Measurements from ENCODE around the gene CYP51A1.
"Not testable (repeated sequence)": the region's sequence is repeated elsewhere in the genome, so short reads cannot be mapped to it uniquely, and the experiment has no call there.

The CYP51A1 gene

DNA sequence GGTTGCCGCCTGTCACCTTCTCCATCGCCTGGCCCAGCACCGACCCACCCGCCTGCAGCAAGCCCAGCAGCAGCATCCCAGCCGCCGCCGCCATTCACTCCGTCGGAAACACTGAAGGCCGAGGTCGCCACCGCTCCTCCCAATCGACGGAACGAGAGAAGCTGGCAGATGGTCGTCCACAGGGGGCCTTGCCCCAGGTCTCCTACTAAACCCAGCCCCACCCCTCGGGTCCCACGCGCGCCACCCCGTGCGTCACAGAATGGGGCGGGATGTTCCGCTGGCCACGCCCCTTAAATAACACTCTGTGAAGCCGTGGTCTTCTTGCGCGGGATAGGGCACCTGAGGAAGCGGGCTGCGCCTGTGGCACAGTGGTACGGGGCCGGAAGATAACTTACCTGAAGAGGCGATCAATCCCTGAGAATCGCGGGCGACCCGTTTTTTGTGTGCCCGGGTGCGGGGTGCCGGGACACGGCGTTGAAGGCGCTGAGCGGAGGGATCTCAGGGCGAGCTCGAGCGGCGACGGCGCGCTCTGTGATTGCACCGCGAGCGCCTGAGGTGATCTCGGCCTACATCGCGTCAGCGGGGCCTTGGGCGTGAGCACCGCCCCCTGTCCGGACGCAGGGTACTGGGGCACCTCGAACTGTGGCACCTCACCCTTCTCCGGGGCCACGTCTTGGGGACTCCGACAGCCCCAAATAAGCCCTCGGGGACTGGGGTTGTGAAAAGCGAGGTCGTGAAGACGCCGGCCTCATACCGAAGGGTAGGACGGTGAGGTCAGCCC is at the start of gene CYP51A1:
TSS of gene CYP51A1 (minus strand) at position 207 of the 781 bp plus-strand sequence. CDS start at position 94, 113 bp downstream.
- FAIRE-seq: no peak

DNA sequence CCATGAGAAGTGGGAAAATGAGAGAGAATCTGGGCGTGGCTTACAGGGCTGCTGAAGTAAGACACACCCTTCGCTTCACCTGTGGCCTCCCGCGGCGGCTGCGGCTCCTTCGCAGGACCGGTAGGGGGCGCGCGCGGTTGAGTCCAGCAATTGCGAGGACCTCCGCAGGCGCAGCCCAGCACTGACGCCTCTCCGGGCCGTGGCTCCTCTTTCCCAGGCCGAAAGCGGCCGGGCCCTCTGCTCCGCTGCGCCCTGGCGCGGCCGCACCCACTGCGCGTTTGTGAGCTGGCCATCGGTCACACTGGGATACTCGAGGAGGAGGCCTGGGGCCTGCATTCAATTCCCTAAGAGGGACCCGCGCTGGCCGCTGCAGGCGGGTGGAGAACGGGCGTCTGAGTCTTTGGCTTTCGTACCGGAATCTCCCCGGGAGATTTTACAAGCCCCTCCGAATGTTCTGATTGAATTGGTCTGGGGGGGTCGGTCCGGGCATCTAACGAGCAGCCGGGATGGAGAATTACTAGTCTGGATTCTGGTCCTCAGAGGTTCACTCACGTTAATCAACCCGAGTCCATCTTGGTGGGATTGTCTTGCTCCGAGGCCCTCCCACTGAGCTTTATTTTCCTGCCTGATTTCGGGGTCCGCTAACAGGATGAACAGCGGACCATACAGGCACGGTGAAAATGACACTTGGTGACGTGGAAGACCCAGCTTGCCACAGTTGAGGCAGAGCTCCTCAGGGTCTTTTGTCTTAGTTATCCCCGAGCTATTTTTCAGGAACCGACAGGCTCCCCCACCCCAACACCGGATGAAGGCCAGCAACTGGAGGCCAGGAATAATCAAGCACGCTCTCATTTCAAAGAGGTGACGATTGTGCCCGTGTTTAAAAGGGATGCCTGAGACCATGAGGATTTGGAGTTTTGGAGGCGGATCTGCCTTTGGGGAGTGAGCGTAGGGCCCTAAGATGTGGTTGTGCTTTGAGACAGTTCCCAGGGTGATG is 44.9 kb upstream of the CYP51A1 start, which contains the start of gene LRRD1:
TSS of gene LRRD1 (minus strand) at position 215 of the 997 bp plus-strand sequence. CDS start 13,940 bp downstream, outside the sequence.
- FAIRE-seq: no peak

DNA sequence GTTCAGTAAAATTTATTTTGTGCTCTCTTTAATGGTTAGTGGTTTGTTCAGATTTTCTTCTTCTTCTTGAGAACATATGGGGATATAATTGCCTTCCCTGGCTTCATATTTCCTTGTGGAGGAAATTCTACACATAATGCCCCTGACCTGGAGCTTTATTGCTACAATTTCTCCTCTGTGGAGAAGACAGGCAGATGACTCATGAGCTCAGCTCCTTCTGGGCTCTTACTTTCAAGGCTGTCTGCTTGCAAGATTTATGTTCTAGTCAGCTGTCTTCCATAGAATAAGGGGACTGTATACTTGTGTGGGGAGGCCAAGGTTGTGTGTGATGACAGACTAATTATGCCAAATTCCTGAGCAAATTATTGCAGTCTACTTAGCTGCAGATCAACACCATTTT is 43.1 kb upstream of the CYP51A1 start:
- no peak for FAIRE-seq

DNA sequence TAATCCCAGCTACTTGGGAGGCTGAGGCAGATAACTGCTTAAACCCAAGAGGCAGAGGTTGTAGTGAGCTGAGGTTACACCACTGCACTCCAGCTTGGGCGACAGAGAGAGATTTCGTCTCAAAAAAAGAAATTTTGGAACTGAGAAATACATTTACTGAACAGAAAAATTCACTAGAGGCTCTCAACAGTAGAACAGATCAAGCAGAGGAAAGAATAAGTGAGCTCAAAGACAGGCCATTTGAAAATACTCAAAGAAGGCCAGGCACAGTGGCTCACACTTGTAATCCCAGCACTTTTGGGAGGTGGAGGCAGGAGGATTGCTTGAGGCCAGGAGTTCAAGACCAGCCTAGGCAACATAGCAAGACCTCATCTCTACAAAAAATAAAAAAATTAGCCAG is 35.3 kb upstream of the CYP51A1 start:
- FAIRE-seq: not testable (repeated sequence)

DNA sequence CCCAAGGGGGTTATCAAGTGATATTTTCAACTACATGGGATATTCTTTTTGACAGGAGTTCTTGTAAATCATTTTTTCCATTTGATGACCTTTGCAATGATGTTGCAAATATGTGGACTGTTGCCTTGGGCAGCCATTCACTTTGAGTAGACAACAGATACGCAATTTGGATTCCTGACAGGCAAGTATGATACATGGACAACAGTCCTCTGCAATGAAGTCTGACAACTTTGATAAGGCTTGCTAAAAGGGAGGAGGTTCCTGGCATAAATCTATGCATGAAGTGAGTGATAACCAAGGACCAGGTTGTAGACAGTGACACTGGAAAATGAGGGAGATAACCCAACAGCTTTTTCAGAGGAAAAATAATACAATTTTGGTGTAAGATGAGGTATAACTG is 27.0 kb upstream of the CYP51A1 start:
- no peak for FAIRE-seq

DNA sequence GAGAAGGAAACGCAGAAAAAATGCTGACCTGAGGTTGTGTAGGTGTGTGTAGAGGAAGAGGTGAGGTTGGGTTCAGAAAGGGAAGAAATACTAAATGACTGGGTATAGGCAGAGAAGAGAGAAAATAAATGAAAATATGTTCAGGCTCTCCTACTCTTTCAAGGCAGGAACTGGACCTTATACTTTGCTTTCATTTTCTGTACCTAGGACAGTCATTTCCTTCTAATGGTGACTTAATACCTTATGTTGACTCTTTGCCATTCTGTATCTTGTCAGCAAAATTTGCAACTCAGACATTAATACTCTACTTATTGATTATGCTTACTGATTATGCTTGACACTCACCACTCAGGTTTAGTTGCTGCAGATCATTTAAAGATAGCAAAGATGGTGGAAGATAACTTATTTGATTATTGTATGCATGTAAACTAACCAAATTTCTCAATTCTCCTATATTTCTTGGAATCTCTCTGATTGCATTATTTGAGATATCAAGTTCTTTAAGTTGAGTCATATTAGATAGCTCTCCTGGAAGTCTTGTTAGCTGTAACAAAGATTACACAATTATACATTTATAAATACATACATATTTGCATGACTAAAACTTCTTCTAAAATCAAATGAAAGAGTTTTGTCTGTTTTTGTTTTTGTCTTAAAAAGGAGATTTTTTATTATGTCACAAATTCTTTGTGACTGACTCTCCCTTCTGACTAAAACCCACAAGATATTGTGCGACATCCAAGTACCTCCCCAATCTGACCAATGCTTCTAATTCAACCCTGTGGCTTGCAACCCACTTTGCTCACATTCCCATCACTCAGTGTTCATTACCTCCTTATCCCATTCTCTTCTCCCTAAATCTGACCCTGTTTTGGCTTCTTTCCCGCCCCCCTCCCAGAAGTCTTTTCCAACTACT is 24.6 kb upstream of the CYP51A1 start:
- FAIRE-seq: no peak

DNA sequence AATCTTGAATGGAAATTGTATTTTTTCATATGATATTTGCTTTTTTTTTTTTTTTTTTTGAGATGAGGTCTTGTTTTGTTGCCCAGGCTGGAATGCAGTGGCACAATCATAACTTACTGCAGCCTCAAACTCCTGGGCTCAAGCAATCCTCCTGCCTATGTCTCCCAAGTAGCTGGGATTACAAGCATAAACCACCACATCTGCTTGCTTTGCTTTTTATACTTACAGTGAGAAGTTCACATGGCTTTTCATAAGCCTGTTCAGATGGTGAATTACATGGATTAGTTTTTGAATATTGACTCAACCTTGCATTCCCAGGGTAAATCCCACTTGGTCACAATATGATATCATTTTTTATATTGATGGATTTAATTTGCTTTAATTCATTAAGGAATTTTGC is 22.7 kb upstream of the CYP51A1 start:
- FAIRE-seq: no peak

DNA sequence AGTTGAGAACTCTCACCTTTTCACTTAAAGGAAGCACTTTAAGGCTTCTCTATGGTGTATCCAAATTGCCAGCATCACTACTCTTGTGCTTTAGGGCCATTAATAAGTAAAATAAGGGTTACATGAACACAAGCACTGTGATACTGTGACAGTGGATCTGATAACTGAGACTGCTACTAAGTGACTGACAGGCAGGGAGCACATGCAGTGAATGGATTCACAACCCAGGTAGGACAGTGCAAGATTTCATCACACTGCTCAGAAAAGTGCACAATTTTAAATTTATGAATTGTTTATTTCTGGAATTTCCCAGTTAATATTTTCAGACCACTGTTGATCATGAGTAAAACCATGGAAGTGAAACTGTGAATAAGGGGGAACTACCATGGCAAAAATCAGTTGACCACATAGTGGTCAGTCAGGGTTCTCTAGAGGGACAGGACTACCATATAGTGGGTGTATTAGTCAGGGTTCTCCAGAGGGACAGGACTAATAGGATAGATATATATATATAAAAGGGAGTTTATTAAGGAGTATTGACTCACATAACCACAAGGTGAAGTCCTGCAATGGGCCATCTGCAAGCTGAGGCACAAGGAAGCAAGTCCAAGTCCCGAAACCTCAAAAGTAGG is 20.9 kb upstream of the CYP51A1 start:
- no peak for FAIRE-seq

DNA sequence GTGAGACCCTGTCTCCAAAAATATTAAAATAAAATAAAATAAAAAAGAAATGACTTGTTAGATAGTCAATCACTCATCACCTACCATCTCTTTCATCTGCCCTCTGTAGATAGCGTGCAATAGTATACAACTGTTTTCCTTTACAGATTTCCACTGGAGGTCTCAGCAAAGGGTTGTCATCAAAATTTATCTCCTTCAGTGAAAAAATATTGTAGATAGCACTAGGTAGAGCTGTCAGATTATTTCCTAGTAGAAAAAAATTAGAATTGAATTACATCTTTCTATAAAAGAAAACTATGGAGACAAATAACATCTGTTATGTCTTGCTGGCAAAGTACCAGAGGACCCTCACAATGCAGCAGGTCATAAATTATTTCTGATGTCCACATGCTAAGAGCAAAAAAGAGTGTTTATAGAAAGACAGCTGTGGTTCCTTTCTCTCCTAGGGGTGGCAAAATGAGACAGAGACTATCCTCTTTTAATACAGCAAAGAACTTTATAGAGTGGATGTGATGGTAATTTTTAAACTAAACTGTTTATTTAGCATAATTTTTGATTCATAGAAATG is 16.3 kb upstream of the CYP51A1 start:
- FAIRE-seq: no peak

DNA sequence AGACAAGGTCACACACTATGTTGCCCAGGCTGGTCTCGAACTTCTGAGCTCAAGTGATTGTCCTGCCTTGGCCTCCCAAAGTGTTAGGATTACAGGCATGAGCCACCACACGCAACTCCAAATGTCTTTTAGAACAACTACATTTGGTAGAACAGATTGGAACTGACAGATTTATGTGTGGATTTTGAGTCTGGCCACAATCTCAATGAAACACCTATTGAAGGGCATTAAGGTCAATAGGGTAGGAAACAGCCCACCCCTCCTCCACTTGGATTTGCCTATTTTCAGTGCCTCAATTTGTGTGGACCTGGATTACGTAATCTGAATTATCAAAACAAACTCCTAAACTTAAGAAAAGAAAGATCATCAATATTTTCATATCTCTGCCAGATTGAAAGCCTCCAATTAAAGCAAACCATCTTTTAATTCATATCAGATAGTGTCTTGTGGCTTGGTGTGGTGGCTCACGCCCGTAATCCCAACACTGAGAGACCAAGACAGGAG is 15.5 kb upstream of the CYP51A1 start:
- FAIRE-seq: no peak

DNA sequence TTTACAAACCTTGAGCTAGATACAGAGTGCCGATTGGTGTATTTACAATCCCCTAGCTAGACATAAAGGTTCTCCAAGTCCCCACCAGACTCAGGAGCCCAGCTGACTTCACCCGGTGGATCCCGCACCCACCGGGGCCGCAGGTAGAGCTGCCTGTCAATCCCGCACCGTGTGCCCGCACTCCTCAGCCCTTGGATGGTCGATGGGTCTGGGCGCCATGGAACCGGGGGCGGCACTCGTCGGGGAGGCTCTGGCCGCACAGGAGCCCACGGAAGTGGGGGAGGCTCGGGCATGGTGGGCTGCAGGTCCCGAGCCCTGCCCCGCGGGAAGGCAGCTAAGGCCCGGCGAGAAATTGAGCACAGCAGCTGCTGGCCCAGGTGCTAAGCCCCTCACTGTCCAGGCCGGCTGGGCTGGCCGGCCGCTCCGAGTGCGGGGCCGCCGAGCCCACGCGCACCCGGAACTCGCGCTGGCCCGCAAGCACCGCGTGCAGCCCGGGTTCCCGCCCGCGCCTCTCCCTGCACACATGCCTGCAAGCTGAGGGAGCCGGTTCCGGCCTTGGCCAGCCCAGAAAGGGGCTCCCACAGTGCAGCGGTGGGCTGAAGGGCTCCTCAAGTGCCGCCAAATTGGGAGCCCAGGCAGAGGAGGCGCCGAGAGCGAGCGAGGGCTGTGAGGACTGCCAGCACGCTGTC is 9.1 kb upstream of the CYP51A1 start:
- FAIRE-seq: not testable (repeated sequence)

DNA sequence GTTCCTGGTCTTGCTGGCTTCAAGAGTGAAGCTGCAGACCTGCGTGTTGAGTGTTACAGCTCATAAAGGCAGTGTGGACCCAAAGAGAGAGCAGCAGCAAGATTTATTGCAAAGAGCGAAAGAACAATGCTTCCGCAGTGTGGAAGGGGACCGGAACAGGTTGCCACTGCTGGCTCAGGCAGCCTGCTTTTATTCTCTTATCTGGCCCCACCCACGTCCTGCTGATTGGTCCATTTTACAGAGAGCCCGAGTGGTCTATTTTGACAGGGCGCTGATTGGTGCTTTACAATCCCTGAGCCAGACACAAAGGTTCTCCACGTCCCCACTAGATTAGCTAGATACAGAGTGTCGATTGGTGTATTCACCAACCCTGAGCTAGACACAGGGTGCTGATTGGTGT is 8.5 kb upstream of the CYP51A1 start:
- not testable (repeated sequence) for FAIRE-seq

DNA sequence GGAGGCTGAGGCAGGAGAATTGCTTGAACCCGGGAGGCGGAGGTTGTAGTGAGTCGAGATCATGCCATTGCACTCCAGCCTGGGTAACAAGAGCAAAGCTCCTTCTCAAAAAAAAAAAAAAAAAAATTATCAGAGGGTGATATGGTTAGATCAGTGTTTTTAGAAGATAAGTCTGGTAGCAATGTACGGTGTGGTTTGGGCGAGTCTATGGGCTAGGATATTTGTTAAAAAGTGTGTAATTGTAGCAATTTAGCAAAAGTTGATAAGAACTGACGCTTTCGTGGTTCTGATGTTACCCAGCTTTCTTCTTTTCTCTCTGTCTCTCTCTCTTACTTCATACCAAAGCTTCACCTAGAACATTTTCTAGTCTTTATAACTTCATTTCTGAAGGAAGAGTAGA is 6.9 kb upstream of the CYP51A1 start:
- no peak for FAIRE-seq

DNA sequence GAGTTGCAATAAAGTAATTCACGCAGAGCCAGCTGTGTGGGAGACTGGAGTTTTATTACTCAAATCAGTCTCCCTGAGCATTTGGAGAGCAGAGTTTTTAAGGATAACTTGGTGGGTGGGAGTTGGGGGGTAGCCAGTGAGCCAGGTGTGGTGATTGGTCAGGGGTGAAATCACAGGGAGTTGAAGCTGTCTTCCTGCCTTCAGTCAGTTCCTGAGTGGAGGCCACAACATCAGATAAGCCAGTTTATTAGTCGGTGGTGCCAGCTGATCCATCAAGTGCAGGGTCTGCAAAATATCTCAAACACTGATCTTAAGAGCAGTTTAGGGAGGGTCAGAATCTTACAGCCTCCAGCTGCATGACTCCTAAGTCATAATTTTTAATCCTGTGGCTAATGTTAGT is 3.3 kb upstream of the CYP51A1 start:
- no peak for FAIRE-seq

DNA sequence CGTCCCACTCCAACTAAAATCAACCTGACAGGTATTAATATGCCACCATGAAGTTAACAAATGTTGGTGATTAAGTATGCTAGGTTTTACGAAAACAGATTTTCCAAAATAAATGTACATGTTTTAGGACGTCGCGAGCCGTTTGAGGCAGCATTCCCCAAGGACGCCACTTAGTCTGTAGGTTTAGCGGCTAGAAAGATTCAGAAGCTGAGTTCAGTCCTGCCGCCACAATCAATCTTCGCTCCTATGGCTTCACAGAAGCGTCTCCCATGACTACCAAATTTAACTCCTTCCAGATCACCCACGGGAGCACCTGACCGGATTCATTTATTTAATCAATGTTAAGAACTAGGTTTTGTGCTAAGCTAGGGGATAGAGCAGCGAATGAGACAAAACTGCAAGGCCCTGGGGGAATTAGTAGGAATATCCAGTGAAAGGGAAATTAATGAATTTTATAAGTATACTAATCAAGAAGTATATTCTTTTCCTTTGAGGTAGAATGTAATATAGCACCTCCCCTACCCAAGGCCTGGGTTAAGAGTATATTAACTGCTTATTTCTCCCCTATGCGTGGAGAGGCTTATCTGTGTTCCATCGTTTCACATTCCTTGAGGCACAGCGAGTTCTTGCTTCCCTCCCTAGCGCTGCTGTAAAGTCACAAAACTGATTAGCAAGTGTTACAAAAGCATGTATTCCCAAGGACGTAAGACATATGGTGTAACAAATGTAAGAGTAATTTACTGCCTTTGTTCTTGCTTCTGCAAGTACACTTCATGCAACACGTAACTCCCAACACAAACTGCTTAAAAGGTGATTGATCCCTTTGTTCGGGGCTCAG is 994 bp upstream of the CYP51A1 start:
- no peak for FAIRE-seq

DNA sequence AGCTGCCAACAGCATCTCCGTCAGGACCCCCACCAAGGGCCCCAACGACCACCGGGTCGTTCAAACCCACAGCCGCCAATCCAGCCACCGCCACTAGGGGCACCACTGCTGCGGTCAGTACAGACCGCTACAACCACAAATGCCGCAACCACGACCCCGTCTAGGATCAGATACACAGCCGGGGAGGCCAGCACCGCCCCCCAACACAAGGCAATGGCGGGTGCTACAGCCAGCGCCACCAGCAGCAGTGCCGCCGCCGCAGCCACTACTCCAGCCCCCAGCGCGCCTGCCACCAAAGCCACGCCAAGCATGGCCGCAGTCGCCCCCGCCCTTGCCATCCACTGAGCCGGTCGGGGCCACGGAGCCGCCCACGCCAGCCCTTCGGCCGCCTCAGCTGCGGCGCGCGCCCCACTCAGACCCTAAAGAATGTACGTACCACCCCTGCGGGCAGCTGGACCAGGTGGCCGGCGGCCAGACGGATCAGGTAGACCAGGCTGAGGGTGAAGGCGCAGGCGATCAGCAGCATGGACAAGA is 473 bp downstream of the CYP51A1 start:
- no peak for FAIRE-seq

DNA sequence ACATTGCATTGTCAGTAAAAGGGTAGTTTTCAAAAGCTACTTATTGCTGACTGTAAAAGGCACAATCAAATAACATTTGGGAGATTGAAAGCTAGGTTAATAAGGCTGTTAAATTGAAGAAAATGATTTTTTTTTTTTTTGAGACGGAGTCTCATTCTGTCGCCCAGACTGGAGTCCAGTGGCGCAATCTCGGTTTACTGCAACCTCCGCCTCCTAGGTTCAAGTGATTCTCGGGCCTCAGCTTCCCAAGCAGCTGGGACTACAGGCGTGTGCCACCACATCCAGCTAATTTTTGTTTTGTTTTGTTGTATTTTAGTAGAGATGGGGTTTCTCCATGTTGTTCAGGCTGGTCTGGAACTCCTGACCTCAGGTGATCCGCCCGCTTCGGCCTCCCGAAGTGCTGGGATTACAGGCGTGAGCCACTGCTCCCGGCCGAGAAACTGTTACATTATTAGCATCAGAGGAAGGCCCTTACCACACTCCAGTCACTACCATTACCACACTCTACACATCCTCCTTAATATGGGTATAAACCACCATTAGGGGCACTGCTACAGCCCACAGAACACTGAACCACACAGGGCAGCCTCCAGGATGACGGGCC is 1.0 kb downstream of the CYP51A1 start:
- no peak for FAIRE-seq

DNA sequence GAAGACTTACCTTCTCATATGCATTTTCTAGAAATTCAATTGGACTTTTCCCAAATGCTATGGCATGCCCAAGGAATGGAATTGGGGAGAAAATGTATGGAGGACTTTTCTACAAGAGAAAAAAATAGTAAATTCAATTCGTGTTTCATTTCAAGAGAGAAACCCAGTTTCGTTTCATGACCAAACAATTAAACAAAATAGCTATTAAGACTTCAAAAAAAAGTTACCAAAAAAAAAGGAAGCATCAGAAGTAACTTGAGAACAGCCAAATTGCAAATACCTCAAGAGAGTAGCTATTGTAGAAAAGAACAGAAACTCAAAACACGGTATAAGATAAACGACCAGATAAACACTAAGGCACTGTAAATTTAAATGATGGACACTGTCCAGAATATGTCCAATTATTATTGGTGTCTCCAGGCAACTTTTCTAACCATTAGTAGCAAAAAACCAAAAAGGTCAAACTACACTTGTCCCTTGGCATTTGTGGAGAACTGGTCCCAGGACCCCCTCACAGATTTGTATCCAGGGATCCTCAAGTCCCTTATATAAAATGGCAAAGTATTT is 2.4 kb downstream of the CYP51A1 start:
- no peak for FAIRE-seq

DNA sequence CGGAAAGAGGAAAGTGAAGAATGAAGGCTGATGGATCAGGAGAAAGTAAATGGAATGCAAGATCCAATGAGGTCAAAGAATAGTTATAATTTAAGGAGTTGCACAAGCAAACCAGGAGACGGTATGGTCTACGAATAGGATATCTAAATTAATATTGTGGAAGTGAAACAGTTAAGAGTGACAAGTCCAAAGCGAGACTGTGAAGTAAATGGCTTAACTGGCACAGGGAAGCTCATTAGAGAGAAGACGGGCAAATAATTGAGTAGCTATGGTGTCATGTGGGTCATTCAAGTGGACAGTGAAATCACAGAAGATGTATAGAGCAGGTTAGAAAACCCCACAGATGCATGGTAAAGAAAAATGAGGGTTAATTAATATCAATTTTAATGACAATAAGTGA is 3.2 kb downstream of the CYP51A1 start:
- no peak for FAIRE-seq

All from G401.6 (cell line).